Small intestine (tissue), 7 donors: ENCODE data around the gene MZB1. TPM values are rescaled to one million over a fixed set of nuclear protein-coding genes. Genes with fewer than 3 reads are reported as not detected.
"Not testable (repeated sequence)": the region's sequence is repeated elsewhere in the genome, so short reads cannot be mapped to it uniquely, and the experiment has no call there.

Experiments
- DNase-seq, 2 donors: peaks; one replicate each; pipeline versions ENCODE4 v3.0.0 to v3.0.0-alpha.2; 2013
- FAIRE-seq: peaks from 2 replicates; lab custom pipeline; 2012; peaks lifted over from hg19 to GRCh38; lab: Jason Lieb, UNC
- H3K27ac ChIP-seq, 3 donors: one replicate each; pipeline ENCODE4 v1.5.1; 2013; ENCODE audit warnings: low read length in 2 of 3, mild to moderate bottlenecking in 2 of 3, control low read depth in 1 of 3, inconsistent platforms in 1 of 3, low read depth in 1 of 3, moderate library complexity in 1 of 3
- H3K27me3 ChIP-seq, 3 donors: one replicate each; pipeline ENCODE4 v1.6.1; 2013; ENCODE audit warnings: low read length in 3 of 3, inconsistent platforms in 1 of 3; ENCODE audit not compliant: control insufficient read depth in 3 of 3, insufficient read depth in 3 of 3
- H3K36me3 ChIP-seq, 3 donors: one replicate each; pipeline ENCODE4 v1.6.1; 2013; ENCODE audit warnings: low read length in 3 of 3, inconsistent platforms in 1 of 3, low read depth in 1 of 3, mild to moderate bottlenecking in 1 of 3, moderate library complexity in 1 of 3; ENCODE audit not compliant: control insufficient read depth in 3 of 3, insufficient read depth in 2 of 3
- H3K4me1 ChIP-seq, 3 donors: one replicate each; pipeline ENCODE4 v1.6.1; 2013; ENCODE audit warnings: low read length in 2 of 3, inconsistent platforms in 1 of 3, low read depth in 1 of 3, mild to moderate bottlenecking in 1 of 3, moderate library complexity in 1 of 3; ENCODE audit not compliant: control insufficient read depth in 3 of 3, insufficient read depth in 2 of 3
- H3K4me3 ChIP-seq, 3 donors: one replicate each; pipeline ENCODE4 v1.5.1; 2013; ENCODE audit warnings: low read length in 3 of 3, control low read depth in 1 of 3, inconsistent platforms in 1 of 3, low read depth in 1 of 3, mild to moderate bottlenecking in 1 of 3, moderate library complexity in 1 of 3
- H3K9me3 ChIP-seq, 2 donors: one replicate each; pipeline ENCODE4 v1.6.1; 2013; ENCODE audit warnings: low read depth in 1 of 2, low read length in 1 of 2; ENCODE audit not compliant: control insufficient read depth in 2 of 2, insufficient read depth in 1 of 2
- WGBS, 3 donors: extraction: QIAGEN DNeasy Blood & Tissue Kit; methylation state at CpG; one replicate each; pipeline ENCODE4 v1.1.7; 2013; 5-methylcytosine and 5-hydroxymethylcytosine counted together
- polyA plus RNA-seq, 4 donors: library from polyadenylated mRNA; stranded (reverse) in 3 of 4; unstranded in 1 of 4; fragments of 200-250 nt in 3 of 4; fragments of 120-200 nt in 1 of 4; gene quantifications; one replicate each; pipeline versions ENCODE4 v1.2.1 to v1.2.3, GENCODE V29; 2013
- donor health status: healthy with polysubstance abuse.
- donor health status: control.
- donor health status: control.
- donor health status: Bipolar disorder and iron deficiency.
- donor health status: healthy.

The MZB1 gene
- polyA plus RNA-seq, 4 donors: 1.7 to 58.9 (median 8.3) TPM

GRCh38 chr5:139391570-139392323, 2.0 kb upstream of the MZB1 start:
- Histone ChIP-seq H3K27me3 (peaks cover 0 to 41% (median 0%) of the 10 kb centered on the region in 3 donors), H3K27ac (peak overlapping the region in 2 of 3 donors; percentile 64 to 85), H3K4me3 (peak overlapping the region; percentile 30 to 64 (median 43)), H3K9me3 (no peaks in the 10 kb centered on the region), H3K4me1 (peaks cover 3 to 38% (median 3%) of the 10 kb centered on the region in 3 donors), H3K36me3 (peaks cover 0 to 9% (median 0%) of the 10 kb centered on the region in 3 donors)
- FAIRE-seq (no peak), DNase-seq (peak in 1 of 2 donors; percentile 39)
- 31 to 41% (median 36%) methylated on average over 31 to 33 of the region's 33 CpGs for WGBS, 3 donors

- whole genome bisulfite sequencing, 3 donors: 76 to 83% (median 80%) methylated on average over 10 of the region's 10 CpGs
- Histone ChIP-seq H3K4me3 (no peak overlapping the region), H3K27me3 (peaks cover 0 to 40% (median 0%) of the 10 kb centered on the region in 3 donors), H3K27ac (peak overlapping the region in 2 of 3 donors; percentile 76 to 85), H3K9me3 (no peaks in the 10 kb centered on the region), H3K36me3 (peaks cover 0 to 6% (median 0%) of the 10 kb centered on the region in 3 donors), H3K4me1 (peaks cover 3 to 39% (median 3%) of the 10 kb centered on the region in 3 donors)
- no peak for DNase-seq
- no peak for FAIRE-seq
Observed at GRCh38 chr5:139390639-139391569, 1.2 kb upstream of the MZB1 start.

GRCh38 chr5:139388198-139388821, 1.4 kb downstream of the MZB1 start:
- no peak for FAIRE-seq
- Histone ChIP-seq H3K27ac (peak overlapping the region in 1 of 3 donors; percentile 77), H3K36me3 (peaks cover 0 to 2% (median 0%) of the 10 kb centered on the region in 3 donors), H3K27me3 (peaks cover 0 to 14% (median 0%) of the 10 kb centered on the region in 3 donors), H3K9me3 (no peaks in the 10 kb centered on the region), H3K4me3 (peak overlapping the region; percentile 14 to 43 (median 18)), H3K4me1 (peaks cover 8 to 52% (median 16%) of the 10 kb centered on the region in 3 donors)
- peak; percentile 78 to 91 for DNase-seq
- 6 to 25% (median 23%) methylated on average over 8 of the region's 8 CpGs for WGBS, 3 donors

GRCh38 chr5:139387611-139388197, 2.0 kb downstream of the MZB1 start:
- peaks cover 0 to 2% (median 0%) of the 10 kb centered on the region in 3 donors for H3K36me3 ChIP-seq
- H3K27me3 ChIP-seq: peaks cover 0 to 8% (median 0%) of the 10 kb centered on the region in 3 donors
- H3K4me3 ChIP-seq: no peak overlapping the region
- no peak for FAIRE-seq
- no peak for DNase-seq
- H3K9me3 ChIP-seq: no peaks in the 10 kb centered on the region
- WGBS, 3 donors: 47 to 56% (median 51%) methylated on average over 10 of the region's 10 CpGs
- peak overlapping the region in 2 of 3 donors; percentile 16 to 77 for H3K27ac ChIP-seq
- H3K4me1 ChIP-seq: peaks cover 10 to 49% (median 16%) of the 10 kb centered on the region in 3 donors

- Histone ChIP-seq H3K27ac (peak overlapping the region in 1 of 3 donors; percentile 7), H3K4me1 (peaks cover 13 to 53% (median 18%) of the 10 kb centered on the region in 3 donors)
- 94 to 97% (median 95%) methylated on average over 9 to 10 of the region's 10 CpGs for WGBS, 3 donors
- not testable (repeated sequence) for H3K36me3 ChIP-seq, H3K27me3 ChIP-seq, FAIRE-seq, DNase-seq, H3K4me3 ChIP-seq, H3K9me3 ChIP-seq
Observed at GRCh38 chr5:139386956-139387355, 2.8 kb downstream of the MZB1 start.

- H3K9me3 ChIP-seq: no peaks in the 10 kb centered on the region
- DNase-seq (no peak), FAIRE-seq (no peak)
- H3K36me3 ChIP-seq: peaks cover 0 to 5% (median 0%) of the 10 kb centered on the region in 3 donors
- H3K27ac ChIP-seq: peak overlapping the region in 1 of 3 donors; percentile 22
- H3K4me3 ChIP-seq: no peak overlapping the region
- H3K27me3 ChIP-seq: no peaks in the 10 kb centered on the region
- peaks cover 13 to 58% (median 20%) of the 10 kb centered on the region in 3 donors for H3K4me1 ChIP-seq
- WGBS, 3 donors: 67 to 76% (median 70%) methylated on average over 5 of the region's 5 CpGs
Observed at GRCh38 chr5:139386050-139386438, 3.7 kb downstream of the MZB1 start.

GRCh38 chr5:139385061-139386049, 4.4 kb downstream of the MZB1 start:
- 6 to 25% (median 21%) methylated on average over 8 of the region's 8 CpGs for WGBS, 3 donors
- H3K36me3 ChIP-seq: peaks cover 0 to 8% (median 0%) of the 10 kb centered on the region in 3 donors
- H3K4me1 ChIP-seq: peaks cover 13 to 61% (median 20%) of the 10 kb centered on the region in 3 donors
- H3K4me3 ChIP-seq: peak overlapping the region in 2 of 3 donors; percentile 20 to 42
- H3K27ac ChIP-seq: peak overlapping the region; percentile 46 to 87 (median 81)
- FAIRE-seq (no peak), DNase-seq (peak; percentile 65 to 82)
- H3K27me3 ChIP-seq: no peaks in the 10 kb centered on the region
- no peaks in the 10 kb centered on the region for H3K9me3 ChIP-seq
